ENCODE measurements around the gene DKKL1. TPM values are rescaled to one million over a fixed set of nuclear protein-coding genes. Genes with fewer than 3 reads are reported as not detected.

The DKKL1 gene
- polyA plus RNA-seq, 1 donor (not counting 4 experiments of a cell fraction or from before 2014, with no cell fraction given), result not detected

GRCh38 chr19:49340865-49341718, 22.6 kb upstream of the DKKL1 start:
- Histone ChIP-seq H3K4me2 (ENCODE audit: control insufficient read depth, extremely low read depth, insufficient read depth, low read depth, low read length) (no peak overlapping the region), H4K20me1 (ENCODE audit: control insufficient read depth, extremely low read depth, insufficient read depth, low read length) (no peaks in the 10 kb centered on the region), H3K27ac (ENCODE audit: control insufficient read depth, insufficient read depth, low read length) (no peak overlapping the region), H3K79me2 (ENCODE audit: control insufficient read depth, insufficient read depth, low read length) (no peaks in the 10 kb centered on the region), H3K9me3 (ENCODE audit: control insufficient read depth, low read depth, low read length) (no peaks in the 10 kb centered on the region), H3K9me1 (ENCODE audit: control insufficient read depth, extremely low read depth, insufficient read depth, low read length) (no peaks in the 10 kb centered on the region), H3K9ac (ENCODE audit: control insufficient read depth, extremely low read depth, insufficient read depth, low read length) (no peak overlapping the region), H3K4me3 (ENCODE audit: control insufficient read depth in 2 of 3, extremely low read depth in 1 of 3, insufficient read depth in 2 of 3, low read depth in 1 of 3, low read length in 3 of 3) (no peak overlapping the region), H3K4me1 (ENCODE audit: control insufficient read depth, extremely low read depth, insufficient read depth, low read length) (peaks cover 3% of the 10 kb centered on the region), H2AFZ (ENCODE audit: control insufficient read depth, low read length) (no peak overlapping the region), H3K27me3 (ENCODE audit: control insufficient read depth, extremely low read depth, insufficient read depth, low read length) (peaks cover 16% of the 10 kb centered on the region), H3K36me3 (ENCODE audit: control insufficient read depth in 2 of 2, extremely low read depth in 1 of 2, insufficient read depth in 2 of 2, low read length in 2 of 2) (peaks cover 0 to 8% of the 10 kb centered on the region in 2 experiments)
- TF ChIP-seq, protein P1, sequence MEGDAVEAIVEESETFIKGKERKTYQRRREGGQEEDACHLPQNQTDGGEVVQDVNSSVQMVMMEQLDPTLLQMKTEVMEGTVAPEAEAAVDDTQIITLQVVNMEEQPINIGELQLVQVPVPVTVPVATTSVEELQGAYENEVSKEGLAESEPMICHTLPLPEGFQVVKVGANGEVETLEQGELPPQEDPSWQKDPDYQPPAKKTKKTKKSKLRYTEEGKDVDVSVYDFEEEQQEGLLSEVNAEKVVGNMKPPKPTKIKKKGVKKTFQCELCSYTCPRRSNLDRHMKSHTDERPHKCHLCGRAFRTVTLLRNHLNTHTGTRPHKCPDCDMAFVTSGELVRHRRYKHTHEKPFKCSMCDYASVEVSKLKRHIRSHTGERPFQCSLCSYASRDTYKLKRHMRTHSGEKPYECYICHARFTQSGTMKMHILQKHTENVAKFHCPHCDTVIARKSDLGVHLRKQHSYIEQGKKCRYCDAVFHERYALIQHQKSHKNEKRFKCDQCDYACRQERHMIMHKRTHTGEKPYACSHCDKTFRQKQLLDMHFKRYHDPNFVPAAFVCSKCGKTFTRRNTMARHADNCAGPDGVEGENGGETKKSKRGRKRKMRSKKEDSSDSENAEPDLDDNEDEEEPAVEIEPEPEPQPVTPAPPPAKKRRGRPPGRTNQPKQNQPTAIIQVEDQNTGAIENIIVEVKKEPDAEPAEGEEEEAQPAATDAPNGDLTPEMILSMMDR (optimal IDR thresholded peaks at IDR 0.05 in 1 of 3, IDR thresholded peaks at IDR 0.05 in 1 of 3, conservative IDR thresholded peaks at IDR 0.05 in 1 of 3; ENCODE audit: extremely low read depth in 1 of 3, insufficient read depth in 2 of 3, low read length in 3 of 3), result no peak
- no peak for TF ChIP-seq EZH2 (IDR thresholded peaks at IDR 0.05; ENCODE audit: low read length)
- DNase-seq (ENCODE audit: low read depth, low spot score) (no peak), FAIRE-seq (no peak)
- dilution Hi-C loops (cut with MboI; ENCODE audit: extremely low pct_ligation_motif_present, low sequenced_read_pairs), result no loop called here

GRCh38 chr19:49342291-49342721, 21.4 kb upstream of the DKKL1 start:
- no peaks in the 10 kb centered on the region for H4K20me1 ChIP-seq (ENCODE audit: control insufficient read depth, extremely low read depth, insufficient read depth, low read length)

More at GRCh38 chr19:49342291-49342721, 21.4 kb upstream of the DKKL1 start:
- Histone ChIP-seq H3K9ac (ENCODE audit: control insufficient read depth, extremely low read depth, insufficient read depth, low read length) (no peak overlapping the region), H3K4me2 (ENCODE audit: control insufficient read depth, extremely low read depth, insufficient read depth, low read depth, low read length) (no peak overlapping the region), H3K4me3 (ENCODE audit: control insufficient read depth in 2 of 3, extremely low read depth in 1 of 3, insufficient read depth in 2 of 3, low read depth in 1 of 3, low read length in 3 of 3) (no peak overlapping the region), H3K9me3 (ENCODE audit: control insufficient read depth, low read depth, low read length) (no peaks in the 10 kb centered on the region), H3K27ac (ENCODE audit: control insufficient read depth, insufficient read depth, low read length) (no peak overlapping the region), H3K79me2 (ENCODE audit: control insufficient read depth, insufficient read depth, low read length) (no peaks in the 10 kb centered on the region), H3K27me3 (ENCODE audit: control insufficient read depth, extremely low read depth, insufficient read depth, low read length) (peaks cover 14% of the 10 kb centered on the region), H3K9me1 (ENCODE audit: control insufficient read depth, extremely low read depth, insufficient read depth, low read length) (no peaks in the 10 kb centered on the region), H2AFZ (ENCODE audit: control insufficient read depth, low read length) (no peak overlapping the region), H3K4me1 (ENCODE audit: control insufficient read depth, extremely low read depth, insufficient read depth, low read length) (peaks cover 3% of the 10 kb centered on the region), H3K36me3 (ENCODE audit: control insufficient read depth in 2 of 2, extremely low read depth in 1 of 2, insufficient read depth in 2 of 2, low read length in 2 of 2) (peaks cover 6 to 11% of the 10 kb centered on the region in 2 experiments)
- FAIRE-seq (no peak), DNase-seq (ENCODE audit: low read depth, low spot score) (no peak)
- TF ChIP-seq, protein P1 (optimal IDR thresholded peaks at IDR 0.05 in 1 of 3, IDR thresholded peaks at IDR 0.05 in 1 of 3, conservative IDR thresholded peaks at IDR 0.05 in 1 of 3; ENCODE audit: extremely low read depth in 1 of 3, insufficient read depth in 2 of 3, low read length in 3 of 3), result no peak
- no peak for TF ChIP-seq EZH2 (IDR thresholded peaks at IDR 0.05; ENCODE audit: low read length)
- dilution Hi-C loops (cut with MboI; ENCODE audit: extremely low pct_ligation_motif_present, low sequenced_read_pairs), result no loop called here

All from keratinocyte (primary cell).